ENCODE measurements around the gene BTAF1.

DNA sequence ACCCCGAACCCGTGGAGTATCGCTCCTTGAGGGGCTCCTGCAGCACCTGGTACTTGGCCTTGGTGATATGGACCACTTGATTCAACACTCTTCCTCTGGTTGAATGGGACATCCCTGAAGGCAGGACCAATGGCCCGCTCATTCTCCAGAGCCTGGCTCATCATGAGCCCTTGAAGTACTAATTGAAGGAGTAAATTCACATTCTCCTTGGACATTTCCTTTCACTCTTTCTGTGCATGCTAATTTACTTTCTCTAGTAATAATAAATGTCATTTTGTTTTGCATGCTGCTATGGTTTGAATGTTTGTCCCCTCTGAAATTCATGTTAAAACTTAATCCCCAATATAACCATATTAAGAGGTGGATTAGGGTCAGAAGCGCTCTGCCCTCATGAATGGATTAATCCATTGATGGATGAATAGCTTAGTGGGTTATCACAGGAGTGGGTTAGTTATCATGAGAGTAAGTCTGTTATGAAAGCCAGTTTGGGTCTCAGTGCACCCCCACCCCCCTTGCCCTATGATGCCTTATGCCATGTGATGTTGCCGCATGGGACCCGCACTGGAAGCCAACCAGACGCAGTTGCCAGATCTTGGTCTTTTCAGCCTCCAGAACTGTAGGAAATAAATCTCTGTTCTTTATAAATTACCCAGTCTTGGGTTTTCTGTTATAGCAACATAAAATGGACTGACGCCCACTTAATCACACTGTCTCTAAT is 38.0 kb upstream of the BTAF1 start:
- TF ChIP-seq NFXL1 (IDR thresholded peaks at IDR 0.05; ENCODE audit: borderline replicate concordance) (no peak), ESRRA (IDR thresholded peaks at IDR 0.05; ENCODE audit: low read length) (no peak), RAD21 (IDR thresholded peaks at IDR 0.05; ENCODE audit: insufficient read depth, low read depth, low read length) (no peak), ZNF622 (IDR thresholded peaks at IDR 0.05) (no peak), ZNF274 (IDR thresholded peaks at IDR 0.05; ENCODE audit: insufficient read depth, insufficient read length) (no peak), FOXM1 (IDR thresholded peaks at IDR 0.05; ENCODE audit: low read depth, low read length) (no peak)
- TF ChIP-seq, protein P1, sequence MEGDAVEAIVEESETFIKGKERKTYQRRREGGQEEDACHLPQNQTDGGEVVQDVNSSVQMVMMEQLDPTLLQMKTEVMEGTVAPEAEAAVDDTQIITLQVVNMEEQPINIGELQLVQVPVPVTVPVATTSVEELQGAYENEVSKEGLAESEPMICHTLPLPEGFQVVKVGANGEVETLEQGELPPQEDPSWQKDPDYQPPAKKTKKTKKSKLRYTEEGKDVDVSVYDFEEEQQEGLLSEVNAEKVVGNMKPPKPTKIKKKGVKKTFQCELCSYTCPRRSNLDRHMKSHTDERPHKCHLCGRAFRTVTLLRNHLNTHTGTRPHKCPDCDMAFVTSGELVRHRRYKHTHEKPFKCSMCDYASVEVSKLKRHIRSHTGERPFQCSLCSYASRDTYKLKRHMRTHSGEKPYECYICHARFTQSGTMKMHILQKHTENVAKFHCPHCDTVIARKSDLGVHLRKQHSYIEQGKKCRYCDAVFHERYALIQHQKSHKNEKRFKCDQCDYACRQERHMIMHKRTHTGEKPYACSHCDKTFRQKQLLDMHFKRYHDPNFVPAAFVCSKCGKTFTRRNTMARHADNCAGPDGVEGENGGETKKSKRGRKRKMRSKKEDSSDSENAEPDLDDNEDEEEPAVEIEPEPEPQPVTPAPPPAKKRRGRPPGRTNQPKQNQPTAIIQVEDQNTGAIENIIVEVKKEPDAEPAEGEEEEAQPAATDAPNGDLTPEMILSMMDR (IDR thresholded peaks at IDR 0.05 in 2 of 3, conservative IDR thresholded peaks at IDR 0.05 in 1 of 3; ENCODE audit: control insufficient read depth in 2 of 3, extremely low read depth in 1 of 3, insufficient read depth in 1 of 3, low read depth in 3 of 3, low read length in 3 of 3): no peak
- TF ChIP-seq, protein P2, sequence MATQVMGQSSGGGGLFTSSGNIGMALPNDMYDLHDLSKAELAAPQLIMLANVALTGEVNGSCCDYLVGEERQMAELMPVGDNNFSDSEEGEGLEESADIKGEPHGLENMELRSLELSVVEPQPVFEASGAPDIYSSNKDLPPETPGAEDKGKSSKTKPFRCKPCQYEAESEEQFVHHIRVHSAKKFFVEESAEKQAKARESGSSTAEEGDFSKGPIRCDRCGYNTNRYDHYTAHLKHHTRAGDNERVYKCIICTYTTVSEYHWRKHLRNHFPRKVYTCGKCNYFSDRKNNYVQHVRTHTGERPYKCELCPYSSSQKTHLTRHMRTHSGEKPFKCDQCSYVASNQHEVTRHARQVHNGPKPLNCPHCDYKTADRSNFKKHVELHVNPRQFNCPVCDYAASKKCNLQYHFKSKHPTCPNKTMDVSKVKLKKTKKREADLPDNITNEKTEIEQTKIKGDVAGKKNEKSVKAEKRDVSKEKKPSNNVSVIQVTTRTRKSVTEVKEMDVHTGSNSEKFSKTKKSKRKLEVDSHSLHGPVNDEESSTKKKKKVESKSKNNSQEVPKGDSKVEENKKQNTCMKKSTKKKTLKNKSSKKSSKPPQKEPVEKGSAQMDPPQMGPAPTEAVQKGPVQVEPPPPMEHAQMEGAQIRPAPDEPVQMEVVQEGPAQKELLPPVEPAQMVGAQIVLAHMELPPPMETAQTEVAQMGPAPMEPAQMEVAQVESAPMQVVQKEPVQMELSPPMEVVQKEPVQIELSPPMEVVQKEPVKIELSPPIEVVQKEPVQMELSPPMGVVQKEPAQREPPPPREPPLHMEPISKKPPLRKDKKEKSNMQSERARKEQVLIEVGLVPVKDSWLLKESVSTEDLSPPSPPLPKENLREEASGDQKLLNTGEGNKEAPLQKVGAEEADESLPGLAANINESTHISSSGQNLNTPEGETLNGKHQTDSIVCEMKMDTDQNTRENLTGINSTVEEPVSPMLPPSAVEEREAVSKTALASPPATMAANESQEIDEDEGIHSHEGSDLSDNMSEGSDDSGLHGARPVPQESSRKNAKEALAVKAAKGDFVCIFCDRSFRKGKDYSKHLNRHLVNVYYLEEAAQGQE (IDR thresholded peaks at IDR 0.05; ENCODE audit: low read depth, low read length): no peak
- TF ChIP-seq, protein P3, sequence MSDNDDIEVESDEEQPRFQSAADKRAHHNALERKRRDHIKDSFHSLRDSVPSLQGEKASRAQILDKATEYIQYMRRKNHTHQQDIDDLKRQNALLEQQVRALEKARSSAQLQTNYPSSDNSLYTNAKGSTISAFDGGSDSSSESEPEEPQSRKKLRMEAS (IDR thresholded peaks at IDR 0.05; ENCODE audit: low read depth, low read length): no peak

Data from GM12878 (cell line).